ENCODE data around the gene BLZF1.

The BLZF1 gene

DNA sequence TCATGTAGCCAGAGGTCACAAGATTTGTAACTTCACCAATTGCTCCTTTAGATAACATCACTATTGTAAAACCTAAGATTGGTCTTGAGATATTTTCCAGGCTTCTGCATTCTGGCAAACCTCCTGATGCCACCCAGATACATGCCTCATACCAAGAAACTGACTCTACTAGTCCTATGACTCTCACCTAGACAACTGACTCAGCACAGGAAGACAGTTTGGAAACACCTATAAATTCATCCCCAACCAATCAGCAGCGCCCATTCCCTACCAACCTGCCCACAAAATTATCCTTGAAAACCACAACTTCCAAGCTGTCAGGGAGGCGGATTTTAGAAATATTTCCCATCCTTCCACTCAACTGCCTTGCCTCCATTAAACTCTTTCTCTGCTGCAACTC lies 3.0 kb upstream of the BLZF1 start:
- H3K4me1 ChIP-seq (ENCODE audit: insufficient read depth, insufficient read length): no peaks in the 10 kb centered on the region
- no peaks in the 10 kb centered on the region for H3K27me3 ChIP-seq (ENCODE audit: insufficient read depth, insufficient read length)
- TF ChIP-seq SUZ12 (IDR thresholded peaks at IDR 0.05; ENCODE audit: extremely low read depth, insufficient read depth, insufficient read length) (no peak), YY1 (IDR thresholded peaks at IDR 0.05; ENCODE audit: insufficient read depth, insufficient read length) (no peak), ZNF274 (IDR thresholded peaks at IDR 0.05; ENCODE audit: low read depth, low read length) (no peak)
- no peak for DNase-seq (ENCODE audit: low read depth, low spot score)
- H3K9ac ChIP-seq (ENCODE audit: insufficient read length, low read depth): no peak overlapping the region
- H3K36me3 ChIP-seq (ENCODE audit: insufficient read depth, insufficient read length, low read length): peaks cover 5% of the 10 kb centered on the region
- no peak overlapping the region for H3K4me3 ChIP-seq (ENCODE audit: insufficient read length, low read depth)
- peaks cover 6% of the 10 kb centered on the region; the same call in 1 of the 2 replicates for H3K9me3 ChIP-seq (ENCODE audit: insufficient read depth, low read length)

GRCh38 chr1:169367096-169367685 lies 804 bp upstream of the BLZF1 start:
- peak overlapping the region; percentile 85 for H3K4me3 ChIP-seq (ENCODE audit: insufficient read length, low read depth)
- no peaks in the 10 kb centered on the region for H3K4me1 ChIP-seq (ENCODE audit: insufficient read depth, insufficient read length)
- TF ChIP-seq SUZ12 (IDR thresholded peaks at IDR 0.05; ENCODE audit: extremely low read depth, insufficient read depth, insufficient read length) (no peak), YY1 (IDR thresholded peaks at IDR 0.05; ENCODE audit: insufficient read depth, insufficient read length) (no peak), ZNF274 (IDR thresholded peaks at IDR 0.05; ENCODE audit: low read depth, low read length) (no peak)
- peaks cover 28% of the 10 kb centered on the region for H3K36me3 ChIP-seq (ENCODE audit: insufficient read depth, insufficient read length, low read length)
- peak overlapping the region; percentile 79 for H3K9ac ChIP-seq (ENCODE audit: insufficient read length, low read depth)
- peaks cover 6% of the 10 kb centered on the region; the same call in 1 of the 2 replicates for H3K9me3 ChIP-seq (ENCODE audit: insufficient read depth, low read length)
- H3K27me3 ChIP-seq (ENCODE audit: insufficient read depth, insufficient read length): no peaks in the 10 kb centered on the region
- DNase-seq (ENCODE audit: low read depth, low spot score): no peak

GRCh38 chr1:169368406-169368769 lies 393 bp downstream of the BLZF1 start:
- Histone ChIP-seq H3K9me3 (ENCODE audit: insufficient read depth, low read length) (peaks cover 6% of the 10 kb centered on the region; the same call in 1 of the 2 replicates), H3K9ac (ENCODE audit: insufficient read length, low read depth) (peak overlapping the region; percentile 87), H3K27me3 (ENCODE audit: insufficient read depth, insufficient read length) (no peaks in the 10 kb centered on the region), H3K36me3 (ENCODE audit: insufficient read depth, insufficient read length, low read length) (peaks cover 37% of the 10 kb centered on the region), H3K4me3 (ENCODE audit: insufficient read length, low read depth) (peak overlapping the region; percentile 85), H3K4me1 (ENCODE audit: insufficient read depth, insufficient read length) (no peaks in the 10 kb centered on the region)
- no peak for DNase-seq (ENCODE audit: low read depth, low spot score)
- no peak for TF ChIP-seq ZNF274 (IDR thresholded peaks at IDR 0.05; ENCODE audit: low read depth, low read length)
- TF ChIP-seq SUZ12 (IDR thresholded peaks at IDR 0.05; ENCODE audit: extremely low read depth, insufficient read depth, insufficient read length): no peak
- TF ChIP-seq YY1 (IDR thresholded peaks at IDR 0.05; ENCODE audit: insufficient read depth, insufficient read length): no peak

- H3K36me3 ChIP-seq (ENCODE audit: insufficient read depth, insufficient read length, low read length): peaks cover 57% of the 10 kb centered on the region
- H3K9me3 ChIP-seq (ENCODE audit: insufficient read depth, low read length): no peaks in the 10 kb centered on the region
- H3K4me3 ChIP-seq (ENCODE audit: insufficient read length, low read depth): no peak overlapping the region
- TF ChIP-seq YY1 (IDR thresholded peaks at IDR 0.05; ENCODE audit: insufficient read depth, insufficient read length) (no peak), ZNF274 (IDR thresholded peaks at IDR 0.05; ENCODE audit: low read depth, low read length) (no peak)
- no peaks in the 10 kb centered on the region for H3K4me1 ChIP-seq (ENCODE audit: insufficient read depth, insufficient read length)
- no peaks in the 10 kb centered on the region for H3K27me3 ChIP-seq (ENCODE audit: insufficient read depth, insufficient read length)
- no peak overlapping the region for H3K9ac ChIP-seq (ENCODE audit: insufficient read length, low read depth)
- DNase-seq (ENCODE audit: low read depth, low spot score): no peak
These were observed 3.4 kb downstream of the BLZF1 start for GRCh38 chr1:169371404-169371803.

DNA sequence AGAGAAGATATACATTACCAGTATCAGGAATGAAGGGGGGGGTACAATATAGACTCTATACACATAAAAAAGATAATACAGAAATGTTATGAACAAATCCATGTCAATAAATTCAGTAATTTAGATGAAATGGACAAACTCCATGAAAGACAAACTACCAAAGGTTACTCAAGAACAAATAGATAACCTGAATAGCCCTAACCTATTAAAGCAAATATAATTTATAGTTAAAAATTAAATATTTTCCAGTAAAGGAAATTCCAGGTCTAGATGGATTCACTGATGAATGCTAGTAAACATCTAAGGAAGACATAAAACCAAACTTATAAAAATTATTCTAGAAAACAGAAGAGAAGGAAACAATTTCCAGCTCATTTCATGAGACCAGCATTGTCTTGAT lies 13.2 kb downstream of the BLZF1 start:
- DNase-seq (ENCODE audit: low read depth, low spot score): no peak
- Histone ChIP-seq H3K4me3 (ENCODE audit: insufficient read length, low read depth) (no peak overlapping the region), H3K36me3 (ENCODE audit: insufficient read depth, insufficient read length, low read length) (peaks cover 86% of the 10 kb centered on the region), H3K4me1 (ENCODE audit: insufficient read depth, insufficient read length) (no peaks in the 10 kb centered on the region), H3K9ac (ENCODE audit: insufficient read length, low read depth) (no peak overlapping the region), H3K9me3 (ENCODE audit: insufficient read depth, low read length) (no peaks in the 10 kb centered on the region), H3K27me3 (ENCODE audit: insufficient read depth, insufficient read length) (no peaks in the 10 kb centered on the region)
- TF ChIP-seq YY1 (IDR thresholded peaks at IDR 0.05; ENCODE audit: insufficient read depth, insufficient read length): no peak
- TF ChIP-seq SUZ12 (IDR thresholded peaks at IDR 0.05; ENCODE audit: extremely low read depth, insufficient read depth, insufficient read length): no peak
- TF ChIP-seq ZNF274 (IDR thresholded peaks at IDR 0.05; ENCODE audit: low read depth, low read length): no peak

DNA sequence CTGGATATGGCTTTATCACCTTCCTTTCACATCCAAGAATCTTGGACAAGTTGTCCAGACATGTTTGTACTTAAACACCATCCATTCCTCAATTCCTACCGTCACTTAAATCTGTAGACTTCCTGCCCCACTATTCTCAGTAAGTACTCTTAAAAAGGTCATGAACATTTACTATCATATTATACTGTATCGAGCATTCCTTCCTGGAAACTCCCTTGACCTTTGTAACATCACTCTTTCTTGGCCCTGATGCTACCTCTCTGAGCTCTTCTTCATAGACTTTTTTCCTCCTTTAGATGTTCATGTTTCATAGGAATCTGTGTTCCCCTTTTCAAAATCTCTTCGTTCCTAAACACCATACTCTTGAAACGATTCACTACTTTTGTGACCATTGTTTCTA lies 15.5 kb downstream of the BLZF1 start:
- Histone ChIP-seq H3K36me3 (ENCODE audit: insufficient read depth, insufficient read length, low read length) (peaks cover 82% of the 10 kb centered on the region), H3K4me1 (ENCODE audit: insufficient read depth, insufficient read length) (no peaks in the 10 kb centered on the region), H3K9me3 (ENCODE audit: insufficient read depth, low read length) (no peaks in the 10 kb centered on the region), H3K27me3 (ENCODE audit: insufficient read depth, insufficient read length) (no peaks in the 10 kb centered on the region), H3K4me3 (ENCODE audit: insufficient read length, low read depth) (no peak overlapping the region), H3K9ac (ENCODE audit: insufficient read length, low read depth) (no peak overlapping the region)
- no peak for DNase-seq (ENCODE audit: low read depth, low spot score)
- TF ChIP-seq ZNF274 (IDR thresholded peaks at IDR 0.05; ENCODE audit: low read depth, low read length) (no peak), SUZ12 (IDR thresholded peaks at IDR 0.05; ENCODE audit: extremely low read depth, insufficient read depth, insufficient read length) (no peak), YY1 (IDR thresholded peaks at IDR 0.05; ENCODE audit: insufficient read depth, insufficient read length) (no peak)

GRCh38 chr1:169387399-169387798 lies 19.4 kb downstream of the BLZF1 start:
- H3K27me3 ChIP-seq (ENCODE audit: insufficient read depth, insufficient read length): no peaks in the 10 kb centered on the region
- H3K36me3 ChIP-seq (ENCODE audit: insufficient read depth, insufficient read length, low read length): peaks cover 70% of the 10 kb centered on the region
- no peak overlapping the region for H3K4me3 ChIP-seq (ENCODE audit: insufficient read length, low read depth)
- no peaks in the 10 kb centered on the region for H3K4me1 ChIP-seq (ENCODE audit: insufficient read depth, insufficient read length)
- no peak for DNase-seq (ENCODE audit: low read depth, low spot score)
- H3K9me3 ChIP-seq (ENCODE audit: insufficient read depth, low read length): no peaks in the 10 kb centered on the region
- no peak overlapping the region for H3K9ac ChIP-seq (ENCODE audit: insufficient read length, low read depth)
- TF ChIP-seq SUZ12 (IDR thresholded peaks at IDR 0.05; ENCODE audit: extremely low read depth, insufficient read depth, insufficient read length) (no peak), YY1 (IDR thresholded peaks at IDR 0.05; ENCODE audit: insufficient read depth, insufficient read length) (no peak), ZNF274 (IDR thresholded peaks at IDR 0.05; ENCODE audit: low read depth, low read length) (no peak)

All from NT2/D1 (cell line).